Panc1 (cell line): ENCODE data around the gene LGALS4. TPM values are rescaled to one million over a fixed set of nuclear protein-coding genes. Genes with fewer than 3 reads are reported as not detected.
"Not testable (repeated sequence)": the region's sequence is repeated elsewhere in the genome, so short reads cannot be mapped to it uniquely, and the experiment has no call there.

ENCODE experiments used
- ATAC-seq: fragments of 200-7000 bp; cut with Tn5 transposase; 2 replicates; pipeline ENCODE4 v1.9.1; 2020; ENCODE audit warnings: mild to moderate bottlenecking, moderate library complexity
- BruUV-seq: library from RNA; stranded (reverse); fragments of 400-500 nt; replicated peaks from 2 replicates; lab custom pipeline; 2021; lab: Mats Ljungman, UMichigan
- CTCF ChIA-PET: fragments of 300-600 bp; sonication (Branson Sonifier 250); formaldehyde crosslinking; loops from one replicate; lab custom pipeline; 2022; ENCODE audit warnings: antibody characterized with exemption; lab: Charles Lee
- POLR2A ChIA-PET: fragments of 300-600 bp; sonication (Branson Sonifier 250); formaldehyde crosslinking; loops from one replicate; lab custom pipeline; 2022; ENCODE audit warnings: antibody characterized with exemption; lab: Charles Lee
- DNase-seq: peaks from one replicate; pipeline ENCODE4 v3.0.0-alpha.2; 2010; ENCODE audit warnings: low read depth, low spot score
- H3K27ac ChIP-seq: 2 replicates; pipeline ENCODE4 v1.5.1; 2011; ENCODE audit warnings: mild to moderate bottlenecking, low read length, inconsistent platforms
- H3K27me3 ChIP-seq: fragments of 200-500 bp; sonication (Bioruptor generic); 2 replicates; pipeline ENCODE4 v1.6.0; 2014; ENCODE audit warnings: low read length, inconsistent platforms; ENCODE audit not compliant: control insufficient read depth, insufficient read depth
- H3K36me3 ChIP-seq: fragments of 200-500 bp; sonication (Bioruptor generic); 2 replicates; pipeline ENCODE4 v1.5.1; 2014; ENCODE audit warnings: inconsistent platforms, mild to moderate bottlenecking, low read length, moderate library complexity; ENCODE audit not compliant: control insufficient read depth, insufficient read depth
- H3K4me1 ChIP-seq: 2 replicates; pipeline ENCODE4 v1.5.1; 2011; ENCODE audit warnings: inconsistent platforms, mild to moderate bottlenecking, low read length, moderate library complexity; ENCODE audit not compliant: control insufficient read depth, insufficient read depth
- H3K4me3 ChIP-seq, 2 experiments: 2 replicates each; pipeline ENCODE4 v1.5.1; 2011 to 2012; ENCODE audit warnings: low read depth in 2 of 2, low read length in 2 of 2, mild to moderate bottlenecking in 2 of 2, inconsistent platforms in 1 of 2, moderate library complexity in 1 of 2
- H3K9me3 ChIP-seq: fragments of 200-500 bp; sonication (Bioruptor generic); 2 replicates; pipeline ENCODE4 v1.5.1; 2014; ENCODE audit warnings: low read depth, mild to moderate bottlenecking, inconsistent platforms, low read length, moderate library complexity; ENCODE audit not compliant: control insufficient read depth, insufficient read depth
- POLR2AphosphoS5 ChIP-seq: IDR thresholded peaks from 2 replicates; pipeline ENCODE4 v1.6.1; 2012; ENCODE audit warnings: mild to moderate bottlenecking, low read depth, low read length, moderate library complexity
- SIN3A ChIP-seq: IDR thresholded peaks from 2 replicates; pipeline ENCODE4 v1.6.1; 2012; ENCODE audit warnings: low read depth, mild to moderate bottlenecking, low read length, moderate library complexity, borderline replicate concordance; ENCODE audit not compliant: insufficient read depth
- TCF7L2 ChIP-seq: IDR thresholded peaks from 2 replicates; pipeline ENCODE4 v1.6.1; 2011; ENCODE audit warnings: mild to moderate bottlenecking, low read depth, low read length, inconsistent platforms
- in situ Hi-C: cut with HindIII; loops from 2 replicates; pipeline ENCODE4 v1.10.0; 2016; ENCODE audit warnings: low sequenced_read_pairs, low pct_unique_long_range_greater_than_20kb
- intact Hi-C: fragments of 100-400 bp; cut with micrococcal nuclease; formaldehyde crosslinking; loops from one replicate; pipeline ENCODE4 v1.10.0; 2022; ENCODE audit not compliant: unreplicated experiment
- total RNA-seq: library from RNA; stranded (reverse); gene quantifications from one replicate; pipeline ENCODE4 v1.2.1, GENCODE V29; 2021; ENCODE audit not compliant: unreplicated experiment
- TF ChIP-seq, protein P1 (sequence below): fragments of 450-650 bp; IDR thresholded peaks from 2 replicates; pipeline ENCODE4 v1.5.1; 2017; ENCODE audit warnings: mild to moderate bottlenecking
- TF ChIP-seq, protein P2 (sequence below), 2 experiments: IDR thresholded peaks; 2 replicates each; pipeline ENCODE4 v1.6.1; 2011 to 2012; ENCODE audit warnings: low read depth in 2 of 2, control low read depth in 1 of 2, low read length in 1 of 2, mild to moderate bottlenecking in 1 of 2, moderate library complexity in 1 of 2; ENCODE audit not compliant: insufficient read depth in 1 of 2

Gene LGALS4
- total RNA-seq, 1 experiment from 2014 or later = 3.9 TPM

- no TSS peak for BruUV-seq
- Histone ChIP-seq H3K9me3 (no peaks in the 10 kb centered on the region), H3K27ac (no peak overlapping the region), H3K4me3 (no peak overlapping the region), H3K27me3 (no peaks in the 10 kb centered on the region), H3K4me1 (no peaks in the 10 kb centered on the region), H3K36me3 (no peaks in the 10 kb centered on the region)
- ChIA-PET POLR2A (no interaction called here), CTCF (interaction anchor here (0.6 to 0.7 kb wide), 3 partner anchors 22 to 383 kb away, joined by 4 to 7 read pairs (median 6); no protein-coding TSS in a partner anchor)
- intact Hi-C loops = no loop called here
- TF ChIP-seq POLR2AphosphoS5 = no peak
- no peak for TF ChIP-seq TCF7L2
- TF ChIP-seq, protein P1, sequence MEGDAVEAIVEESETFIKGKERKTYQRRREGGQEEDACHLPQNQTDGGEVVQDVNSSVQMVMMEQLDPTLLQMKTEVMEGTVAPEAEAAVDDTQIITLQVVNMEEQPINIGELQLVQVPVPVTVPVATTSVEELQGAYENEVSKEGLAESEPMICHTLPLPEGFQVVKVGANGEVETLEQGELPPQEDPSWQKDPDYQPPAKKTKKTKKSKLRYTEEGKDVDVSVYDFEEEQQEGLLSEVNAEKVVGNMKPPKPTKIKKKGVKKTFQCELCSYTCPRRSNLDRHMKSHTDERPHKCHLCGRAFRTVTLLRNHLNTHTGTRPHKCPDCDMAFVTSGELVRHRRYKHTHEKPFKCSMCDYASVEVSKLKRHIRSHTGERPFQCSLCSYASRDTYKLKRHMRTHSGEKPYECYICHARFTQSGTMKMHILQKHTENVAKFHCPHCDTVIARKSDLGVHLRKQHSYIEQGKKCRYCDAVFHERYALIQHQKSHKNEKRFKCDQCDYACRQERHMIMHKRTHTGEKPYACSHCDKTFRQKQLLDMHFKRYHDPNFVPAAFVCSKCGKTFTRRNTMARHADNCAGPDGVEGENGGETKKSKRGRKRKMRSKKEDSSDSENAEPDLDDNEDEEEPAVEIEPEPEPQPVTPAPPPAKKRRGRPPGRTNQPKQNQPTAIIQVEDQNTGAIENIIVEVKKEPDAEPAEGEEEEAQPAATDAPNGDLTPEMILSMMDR = no peak
- TF ChIP-seq, protein P2, sequence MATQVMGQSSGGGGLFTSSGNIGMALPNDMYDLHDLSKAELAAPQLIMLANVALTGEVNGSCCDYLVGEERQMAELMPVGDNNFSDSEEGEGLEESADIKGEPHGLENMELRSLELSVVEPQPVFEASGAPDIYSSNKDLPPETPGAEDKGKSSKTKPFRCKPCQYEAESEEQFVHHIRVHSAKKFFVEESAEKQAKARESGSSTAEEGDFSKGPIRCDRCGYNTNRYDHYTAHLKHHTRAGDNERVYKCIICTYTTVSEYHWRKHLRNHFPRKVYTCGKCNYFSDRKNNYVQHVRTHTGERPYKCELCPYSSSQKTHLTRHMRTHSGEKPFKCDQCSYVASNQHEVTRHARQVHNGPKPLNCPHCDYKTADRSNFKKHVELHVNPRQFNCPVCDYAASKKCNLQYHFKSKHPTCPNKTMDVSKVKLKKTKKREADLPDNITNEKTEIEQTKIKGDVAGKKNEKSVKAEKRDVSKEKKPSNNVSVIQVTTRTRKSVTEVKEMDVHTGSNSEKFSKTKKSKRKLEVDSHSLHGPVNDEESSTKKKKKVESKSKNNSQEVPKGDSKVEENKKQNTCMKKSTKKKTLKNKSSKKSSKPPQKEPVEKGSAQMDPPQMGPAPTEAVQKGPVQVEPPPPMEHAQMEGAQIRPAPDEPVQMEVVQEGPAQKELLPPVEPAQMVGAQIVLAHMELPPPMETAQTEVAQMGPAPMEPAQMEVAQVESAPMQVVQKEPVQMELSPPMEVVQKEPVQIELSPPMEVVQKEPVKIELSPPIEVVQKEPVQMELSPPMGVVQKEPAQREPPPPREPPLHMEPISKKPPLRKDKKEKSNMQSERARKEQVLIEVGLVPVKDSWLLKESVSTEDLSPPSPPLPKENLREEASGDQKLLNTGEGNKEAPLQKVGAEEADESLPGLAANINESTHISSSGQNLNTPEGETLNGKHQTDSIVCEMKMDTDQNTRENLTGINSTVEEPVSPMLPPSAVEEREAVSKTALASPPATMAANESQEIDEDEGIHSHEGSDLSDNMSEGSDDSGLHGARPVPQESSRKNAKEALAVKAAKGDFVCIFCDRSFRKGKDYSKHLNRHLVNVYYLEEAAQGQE (IDR thresholded peaks at IDR 0.05; ENCODE audit: insufficient read depth in 1 of 2, low read depth in 2 of 2, low read length in 1 of 2) = no peak
- no peak for TF ChIP-seq SIN3A
- ATAC-seq (no peak), DNase-seq (no peak)
- in situ Hi-C loops = loop anchor here (5.0 kb wide), 2 partner anchors 72 to 238 kb away; no protein-coding TSS in a partner anchor
Measured at GRCh38 chr19:38765214-38765613, 47.5 kb downstream of the LGALS4 start.

GRCh38 chr19:38763795-38764220 lies 48.9 kb downstream of the LGALS4 start:
- Histone ChIP-seq H3K36me3 (no peaks in the 10 kb centered on the region), H3K4me1 (no peaks in the 10 kb centered on the region), H3K4me3 (no peak overlapping the region), H3K27ac (no peak overlapping the region), H3K27me3 (no peaks in the 10 kb centered on the region), H3K9me3 (no peaks in the 10 kb centered on the region)
- intact Hi-C loops = no loop called here
- DNase-seq = no peak
- no peak for TF ChIP-seq POLR2AphosphoS5
- no peak for TF ChIP-seq SIN3A
- TF ChIP-seq, protein P2 (IDR thresholded peaks at IDR 0.05; ENCODE audit: insufficient read depth in 1 of 2, low read depth in 2 of 2, low read length in 1 of 2) = no peak
- TF ChIP-seq, protein P1 = no peak
- no peak for TF ChIP-seq TCF7L2
- POLR2A ChIA-PET = interaction anchor here (0.6 to 0.7 kb wide), 2 partner anchors 22 to 184 kb away, joined by 7 to 11 read pairs; no protein-coding TSS in a partner anchor
- in situ Hi-C loops = no loop called here
- ATAC-seq = no peak
- no TSS peak for BruUV-seq
- CTCF ChIA-PET = interaction anchor here (0.6 kb wide), 2 partner anchors 245 to 259 kb away, joined by 3 to 6 read pairs; no protein-coding TSS in a partner anchor

GRCh38 chr19:38761884-38762389 lies 50.8 kb downstream of the LGALS4 start:
- H3K27me3 ChIP-seq, H3K27ac ChIP-seq, H3K9me3 ChIP-seq, H3K36me3 ChIP-seq, H3K4me3 ChIP-seq, intact Hi-C loops, BruUV-seq, H3K4me1 ChIP-seq, in situ Hi-C loops, DNase-seq, ATAC-seq: not testable (repeated sequence)
- ChIA-PET POLR2A (interaction anchor here (0.6 to 1.0 kb wide), 3 partner anchors 19 to 242 kb away, joined by 4 to 15 read pairs (median 6); no protein-coding TSS in a partner anchor), CTCF (interaction anchor here (0.5 to 0.8 kb wide), 2 partner anchors 8 to 314 kb away, joined by 3 to 6 read pairs; no protein-coding TSS in a partner anchor)
